Activated CD8-positive, alpha-beta memory T cell treated with anti-CD3 and anti-CD28 coated beads, Interleukin-2, amount 50 U/mL, for 1 hour (primary cell): ENCODE data around the gene KNCN.

Source experiments
- DNase-seq: peaks from one replicate; pipeline ENCODE4 v3.0.0-alpha.2; 2020; ENCODE audit errors: extremely low read depth

Gene KNCN

GRCh38 chr1:46523496-46524353 is 27.7 kb downstream of the KNCN start:
- DNase-seq: no peak

GRCh38 chr1:46522969-46523320 is 28.5 kb downstream of the KNCN start:
- DNase-seq: no peak

DNA sequence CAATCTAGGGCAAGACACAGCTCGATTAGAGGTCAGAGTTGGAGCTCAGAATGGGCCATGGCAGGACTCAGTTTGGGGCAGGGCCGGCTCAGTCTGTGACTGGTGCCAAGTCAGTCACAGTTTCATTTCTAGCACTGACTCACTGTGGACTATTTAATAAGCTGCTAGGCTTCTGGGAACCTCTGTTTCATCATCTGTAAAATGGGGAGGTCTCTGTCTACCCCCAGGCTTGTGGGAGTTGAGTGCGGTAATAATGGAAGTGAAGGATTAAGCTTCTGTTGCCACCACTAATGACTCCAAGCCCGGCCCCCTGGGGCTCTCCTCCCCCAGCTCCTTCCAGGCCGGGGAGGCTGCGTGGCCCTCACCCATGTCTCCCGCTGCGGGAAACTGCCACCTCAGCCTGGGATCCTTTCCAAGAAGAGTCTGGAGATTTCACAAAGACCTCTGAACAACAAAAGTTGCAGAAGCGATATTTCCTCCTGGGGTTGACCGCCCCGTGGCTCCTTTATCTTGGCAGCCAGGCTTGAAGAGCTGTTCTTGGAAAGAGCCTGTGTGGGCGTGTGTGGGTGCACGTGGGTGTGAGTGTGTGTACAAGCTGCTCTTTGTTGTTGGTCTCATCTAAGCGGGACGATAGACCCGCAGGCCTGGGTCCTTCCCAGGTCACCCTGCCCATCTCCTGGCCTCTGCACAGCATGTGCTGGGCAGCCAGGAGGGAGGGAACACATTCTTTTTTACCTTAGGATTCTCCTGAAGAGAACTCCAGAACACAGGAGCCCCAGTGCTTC is 29.1 kb downstream of the KNCN start:
- no peak for DNase-seq

DNA sequence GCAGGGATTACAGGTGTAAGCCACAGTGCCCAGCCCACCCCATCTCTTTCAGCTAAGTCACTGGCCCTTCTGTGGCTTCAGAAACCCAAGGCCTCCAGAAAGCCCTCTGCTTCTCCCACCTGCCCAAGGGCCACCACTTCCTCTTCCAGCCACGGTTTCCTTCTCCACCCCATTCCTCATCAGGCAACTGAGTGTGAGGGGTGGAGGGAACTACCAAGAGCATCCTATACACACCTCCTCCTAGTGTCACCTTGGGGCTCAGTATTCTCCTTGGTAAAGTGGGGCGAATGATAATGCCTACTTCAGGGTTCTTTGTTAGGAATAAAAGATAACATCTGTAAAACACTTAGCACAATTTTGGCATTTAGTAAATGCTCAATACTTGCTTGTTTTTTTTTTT is 30.0 kb downstream of the KNCN start:
- no peak for DNase-seq

- DNase-seq: no peak
Observed at GRCh38 chr1:46520063-46520911, 31.2 kb downstream of the KNCN start.

GRCh38 chr1:46519209-46519608 is 32.2 kb downstream of the KNCN start:
- no peak for DNase-seq

- DNase-seq: no peak
Observed at GRCh38 chr1:46517932-46518498, 33.4 kb downstream of the KNCN start.

DNA sequence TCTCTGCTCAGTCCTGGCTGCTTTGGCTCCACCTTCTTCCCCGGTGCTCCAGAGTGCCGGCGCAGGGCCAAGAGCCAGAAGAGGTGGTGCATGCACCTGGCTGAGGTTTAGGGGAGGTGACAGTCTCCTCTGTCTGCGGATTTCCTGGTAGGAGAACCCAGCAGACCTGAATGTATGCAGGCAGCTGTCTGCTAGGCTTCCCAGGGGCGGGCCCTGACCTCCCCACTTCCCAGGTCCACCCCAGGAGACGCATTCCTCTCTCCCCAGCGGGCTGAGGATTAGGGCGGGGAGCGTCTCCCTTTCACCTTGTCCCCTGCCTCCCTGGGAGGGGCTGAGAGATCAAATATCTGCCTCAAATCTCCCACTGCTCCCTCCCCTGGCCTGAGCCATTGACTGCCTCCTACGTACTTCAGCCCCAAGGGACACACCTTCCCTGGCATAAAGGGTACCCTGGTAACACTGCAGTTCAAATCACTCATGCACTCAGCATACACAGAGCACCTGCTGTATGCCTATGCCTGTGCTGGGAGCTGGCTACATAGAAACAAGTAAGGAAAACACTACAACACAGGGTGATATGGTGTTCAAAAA is 34.3 kb downstream of the KNCN start:
- no peak for DNase-seq

DNA sequence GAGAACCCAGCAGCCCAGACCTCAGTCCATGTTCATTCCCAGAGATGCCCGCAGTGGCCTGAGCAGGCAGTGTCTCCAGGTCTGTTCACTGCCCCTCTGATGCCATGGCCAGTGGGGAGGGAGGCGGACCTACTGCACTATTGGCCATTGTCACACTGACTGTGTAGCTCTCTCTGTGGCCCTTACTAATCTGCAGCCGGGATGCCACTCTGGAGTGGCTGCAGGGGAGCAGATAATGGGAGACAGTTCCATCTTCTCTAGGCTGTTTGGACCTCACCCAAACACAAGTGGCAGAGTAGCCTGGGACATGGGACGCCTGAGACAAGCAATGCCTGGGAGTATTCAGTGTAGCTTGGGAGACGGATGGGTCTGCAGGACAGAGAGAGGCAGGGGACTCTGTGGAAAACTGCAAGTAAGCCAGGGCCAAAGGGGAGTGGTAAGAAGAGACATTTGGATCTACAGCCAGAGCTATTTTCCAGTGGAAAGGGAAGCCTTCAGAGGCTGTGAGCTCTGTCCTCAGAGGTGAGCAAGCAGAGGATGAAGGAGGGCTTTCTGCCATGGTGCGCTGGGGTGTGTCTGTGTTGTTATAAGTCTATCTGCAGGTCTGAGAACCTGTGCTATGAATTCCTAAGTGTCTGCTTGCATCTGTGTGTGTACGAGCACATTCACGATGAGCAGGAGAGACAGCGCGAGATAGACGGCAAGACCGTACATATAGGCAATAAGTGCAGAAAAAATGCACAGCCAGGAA is 35.1 kb downstream of the KNCN start:
- DNase-seq: no peak

GRCh38 chr1:46515576-46515975 is 35.9 kb downstream of the KNCN start:
- DNase-seq: no peak

DNA sequence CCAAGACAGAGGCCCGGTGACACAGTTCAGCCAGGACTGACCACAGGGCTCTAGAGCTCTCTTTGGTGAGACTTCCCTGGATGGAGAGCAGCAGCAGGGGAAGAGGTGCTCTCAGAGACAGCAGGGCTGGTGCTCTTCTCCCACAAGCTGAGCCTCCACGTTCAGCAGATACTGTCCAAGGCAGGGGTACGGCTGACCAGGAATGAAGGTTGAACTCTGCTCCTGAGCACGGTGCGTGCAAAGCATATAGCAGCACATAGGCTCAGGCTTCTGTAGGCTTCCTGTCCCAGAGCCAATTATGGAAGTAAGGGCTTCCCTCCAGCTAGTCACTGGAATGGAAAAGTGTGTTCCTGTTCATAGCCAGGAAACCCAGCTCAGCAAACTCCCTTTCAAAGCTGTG is 37.9 kb downstream of the KNCN start:
- DNase-seq: no peak

- no peak for DNase-seq
Observed at GRCh38 chr1:46512792-46513190, 38.7 kb downstream of the KNCN start.

GRCh38 chr1:46512135-46512791 is 39.2 kb downstream of the KNCN start:
- no peak for DNase-seq

- DNase-seq: no peak
Observed at GRCh38 chr1:46510998-46511365, 40.5 kb downstream of the KNCN start.

- no peak for DNase-seq
Observed at GRCh38 chr1:46510341-46510997, 41.0 kb downstream of the KNCN start.

DNA sequence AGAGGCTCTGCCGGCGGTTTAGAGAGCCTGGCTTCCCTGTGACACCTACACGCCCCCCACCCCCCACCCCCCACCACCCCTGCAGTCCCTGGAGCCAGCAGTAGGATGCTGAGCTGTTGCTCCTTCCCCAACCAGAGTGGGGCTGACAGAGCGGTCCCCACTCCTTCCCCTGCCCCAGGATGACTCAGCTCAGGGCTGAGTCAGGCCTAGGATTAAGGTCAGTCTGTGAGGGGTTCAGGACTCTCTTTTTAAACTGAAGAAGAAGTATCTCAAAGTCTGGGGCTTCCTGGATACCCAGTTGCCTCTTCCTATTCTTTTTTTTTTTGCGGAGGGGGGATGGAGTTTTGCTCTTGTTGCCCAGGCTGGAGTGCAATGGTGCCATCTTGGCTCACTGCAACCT is 42.7 kb downstream of the KNCN start:
- no peak for DNase-seq

GRCh38 chr1:46506470-46507219 is 44.8 kb downstream of the KNCN start:
- no peak for DNase-seq

GRCh38 chr1:46503421-46503820 is 48.0 kb downstream of the KNCN start:
- DNase-seq: no peak

- no peak for DNase-seq
Observed at GRCh38 chr1:46501528-46501927, 49.9 kb downstream of the KNCN start.
